ENCODE data around the gene ELP2. TPM values are rescaled to one million over a fixed set of nuclear protein-coding genes. Genes with fewer than 3 reads are reported as not detected.

Gene ELP2
- total and polyA plus RNA-seq, 9 of the 15 experiments (the other 6 are each of a cell fraction or from before 2014, with no cell fraction given): 76.8 to 192 (median 140) TPM

DNA sequence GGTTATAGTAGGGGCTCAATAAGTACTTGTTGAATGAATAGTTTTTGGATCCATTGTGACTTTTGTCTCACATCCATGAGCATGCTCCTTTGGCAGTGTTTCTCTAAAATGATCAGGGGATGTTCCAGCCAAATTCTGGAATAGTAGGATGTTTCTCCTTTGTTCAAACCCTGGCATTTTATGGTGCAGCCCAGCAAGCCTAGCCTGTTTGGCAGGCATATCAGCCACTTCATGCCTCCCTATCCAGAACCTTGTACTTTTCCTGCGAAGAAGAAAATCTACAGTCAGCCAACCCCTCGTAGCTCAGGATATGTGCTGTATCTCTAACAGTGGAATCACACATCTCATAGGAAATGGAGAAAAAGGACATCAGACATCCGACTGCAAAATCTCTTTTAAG lies 35.3 kb upstream of the ELP2 start (continued):
- no peak for TF ChIP-seq RERE (CRISPR knock-in tag; IDR thresholded peaks at IDR 0.05; ENCODE audit: borderline replicate concordance)
- no peak for TF ChIP-seq ZNF143 (CRISPR knock-in tag; IDR thresholded peaks at IDR 0.05)
- no peak for TF ChIP-seq ZNF707 (CRISPR knock-in tag; conservative IDR thresholded peaks at IDR 0.05)
- TF ChIP-seq, protein P1, sequence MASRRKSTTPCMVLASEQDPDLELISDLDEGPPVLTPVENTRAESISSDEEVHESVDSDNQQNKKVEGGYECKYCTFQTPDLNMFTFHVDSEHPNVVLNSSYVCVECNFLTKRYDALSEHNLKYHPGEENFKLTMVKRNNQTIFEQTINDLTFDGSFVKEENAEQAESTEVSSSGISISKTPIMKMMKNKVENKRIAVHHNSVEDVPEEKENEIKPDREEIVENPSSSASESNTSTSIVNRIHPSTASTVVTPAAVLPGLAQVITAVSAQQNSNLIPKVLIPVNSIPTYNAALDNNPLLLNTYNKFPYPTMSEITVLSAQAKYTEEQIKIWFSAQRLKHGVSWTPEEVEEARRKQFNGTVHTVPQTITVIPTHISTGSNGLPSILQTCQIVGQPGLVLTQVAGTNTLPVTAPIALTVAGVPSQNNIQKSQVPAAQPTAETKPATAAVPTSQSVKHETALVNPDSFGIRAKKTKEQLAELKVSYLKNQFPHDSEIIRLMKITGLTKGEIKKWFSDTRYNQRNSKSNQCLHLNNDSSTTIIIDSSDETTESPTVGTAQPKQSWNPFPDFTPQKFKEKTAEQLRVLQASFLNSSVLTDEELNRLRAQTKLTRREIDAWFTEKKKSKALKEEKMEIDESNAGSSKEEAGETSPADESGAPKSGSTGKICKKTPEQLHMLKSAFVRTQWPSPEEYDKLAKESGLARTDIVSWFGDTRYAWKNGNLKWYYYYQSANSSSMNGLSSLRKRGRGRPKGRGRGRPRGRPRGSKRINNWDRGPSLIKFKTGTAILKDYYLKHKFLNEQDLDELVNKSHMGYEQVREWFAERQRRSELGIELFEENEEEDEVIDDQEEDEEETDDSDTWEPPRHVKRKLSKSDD (conservative IDR thresholded peaks at IDR 0.05; ENCODE audit: low read length): no peak
- TF ChIP-seq ZSCAN29 (IDR thresholded peaks at IDR 0.05): no peak
- TF ChIP-seq ELK3 (CRISPR knock-in tag; IDR thresholded peaks at IDR 0.05): no peak
- TF ChIP-seq, protein P2, sequence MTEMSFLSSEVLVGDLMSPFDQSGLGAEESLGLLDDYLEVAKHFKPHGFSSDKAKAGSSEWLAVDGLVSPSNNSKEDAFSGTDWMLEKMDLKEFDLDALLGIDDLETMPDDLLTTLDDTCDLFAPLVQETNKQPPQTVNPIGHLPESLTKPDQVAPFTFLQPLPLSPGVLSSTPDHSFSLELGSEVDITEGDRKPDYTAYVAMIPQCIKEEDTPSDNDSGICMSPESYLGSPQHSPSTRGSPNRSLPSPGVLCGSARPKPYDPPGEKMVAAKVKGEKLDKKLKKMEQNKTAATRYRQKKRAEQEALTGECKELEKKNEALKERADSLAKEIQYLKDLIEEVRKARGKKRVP (CRISPR knock-in tag; IDR thresholded peaks at IDR 0.05): no peak
- TF ChIP-seq ZNF239 (CRISPR knock-in tag; IDR thresholded peaks at IDR 0.05): no peak
- no peak for TF ChIP-seq NFE2L1 (tag; IDR thresholded peaks at IDR 0.05; ENCODE audit: borderline replicate concordance, low read depth)
- TF ChIP-seq, protein P3, sequence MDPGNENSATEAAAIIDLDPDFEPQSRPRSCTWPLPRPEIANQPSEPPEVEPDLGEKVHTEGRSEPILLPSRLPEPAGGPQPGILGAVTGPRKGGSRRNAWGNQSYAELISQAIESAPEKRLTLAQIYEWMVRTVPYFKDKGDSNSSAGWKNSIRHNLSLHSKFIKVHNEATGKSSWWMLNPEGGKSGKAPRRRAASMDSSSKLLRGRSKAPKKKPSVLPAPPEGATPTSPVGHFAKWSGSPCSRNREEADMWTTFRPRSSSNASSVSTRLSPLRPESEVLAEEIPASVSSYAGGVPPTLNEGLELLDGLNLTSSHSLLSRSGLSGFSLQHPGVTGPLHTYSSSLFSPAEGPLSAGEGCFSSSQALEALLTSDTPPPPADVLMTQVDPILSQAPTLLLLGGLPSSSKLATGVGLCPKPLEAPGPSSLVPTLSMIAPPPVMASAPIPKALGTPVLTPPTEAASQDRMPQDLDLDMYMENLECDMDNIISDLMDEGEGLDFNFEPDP (CRISPR knock-in tag; IDR thresholded peaks at IDR 0.05): no peak
- no peak for TF ChIP-seq ZBTB49 (CRISPR knock-in tag; IDR thresholded peaks at IDR 0.05; ENCODE audit: borderline replicate concordance)

All from K562 (cell line).